Measurements from ENCODE around the gene CACUL1.

GRCh38 chr10:118729641-118730258 lies 25.0 kb downstream of the CACUL1 start:
- TF ChIP-seq CTCF (IDR thresholded peaks at IDR 0.05): no peak
- no peak for TF ChIP-seq POLR2A (IDR thresholded peaks at IDR 0.05)

All from breast epithelium (tissue), 3 donors.